WERI-Rb-1 (cell line): ENCODE results near the gene MARK4.

ENCODE experiments used
- DNase-seq: peaks from one replicate; pipeline ENCODE4 v3.0.0-alpha.2; 2020
- H3K27ac ChIP-seq: fragments of 250-450 bp; sonication (Bioruptor Pico); 2 replicates; pipeline ENCODE4 v1.5.1; 2020; ENCODE audit warnings: mild to moderate bottlenecking, moderate library complexity
- H3K27me3 ChIP-seq: fragments of 250-450 bp; sonication (Bioruptor Pico); 2 replicates; pipeline ENCODE4 v1.5.1; 2021; ENCODE audit warnings: mild to moderate bottlenecking, low read depth, moderate library complexity; ENCODE audit not compliant: insufficient read depth, severe bottlenecking
- H3K36me3 ChIP-seq: fragments of 250-450 bp; sonication (Bioruptor Pico); 2 replicates; pipeline ENCODE4 v1.5.1; 2020; ENCODE audit warnings: mild to moderate bottlenecking, moderate library complexity
- H3K4me3 ChIP-seq: 2 replicates; pipeline ENCODE4 v1.5.1; 2011; ENCODE audit warnings: low read depth, mild to moderate bottlenecking, control low read depth, low read length
- H3K9me3 ChIP-seq: fragments of 250-450 bp; sonication (Bioruptor Pico); 2 replicates; pipeline ENCODE4 v1.5.1; 2021; ENCODE audit warnings: mild to moderate bottlenecking, moderate library complexity; ENCODE audit not compliant: severe bottlenecking
- TF ChIP-seq, protein P1 (sequence below): IDR thresholded peaks from 2 replicates; pipeline ENCODE4 v1.5.1; 2011; ENCODE audit warnings: low read depth, mild to moderate bottlenecking, control low read depth, inconsistent platforms, low read length

The MARK4 gene

DNA sequence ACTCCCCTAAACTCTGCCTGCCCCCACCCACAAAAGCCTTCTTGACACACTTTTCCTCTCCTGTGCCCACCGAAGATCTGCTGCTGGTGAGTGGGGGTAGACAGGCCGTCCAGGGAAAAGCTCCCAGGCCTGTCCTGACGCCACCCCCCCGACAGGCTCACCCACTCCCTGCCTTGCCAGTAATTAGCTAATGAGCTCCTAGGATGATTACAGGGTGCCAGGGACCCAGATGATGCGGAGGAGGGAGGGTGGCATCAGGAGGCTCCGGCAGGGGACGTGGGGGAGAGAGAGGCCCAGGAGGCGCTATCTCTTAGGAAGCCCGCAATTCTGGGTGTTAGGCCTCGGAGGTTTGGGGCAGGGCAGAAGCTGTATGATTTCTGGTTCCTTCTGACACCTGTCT lies 27.0 kb downstream of the MARK4 start:
- Histone ChIP-seq H3K27ac (no peak overlapping the region), H3K9me3 (no peaks in the 10 kb centered on the region), H3K4me3 (no peak overlapping the region), H3K36me3 (peaks cover 43% of the 10 kb centered on the region), H3K27me3 (no peaks in the 10 kb centered on the region)
- DNase-seq, result no peak
- TF ChIP-seq, protein P1, sequence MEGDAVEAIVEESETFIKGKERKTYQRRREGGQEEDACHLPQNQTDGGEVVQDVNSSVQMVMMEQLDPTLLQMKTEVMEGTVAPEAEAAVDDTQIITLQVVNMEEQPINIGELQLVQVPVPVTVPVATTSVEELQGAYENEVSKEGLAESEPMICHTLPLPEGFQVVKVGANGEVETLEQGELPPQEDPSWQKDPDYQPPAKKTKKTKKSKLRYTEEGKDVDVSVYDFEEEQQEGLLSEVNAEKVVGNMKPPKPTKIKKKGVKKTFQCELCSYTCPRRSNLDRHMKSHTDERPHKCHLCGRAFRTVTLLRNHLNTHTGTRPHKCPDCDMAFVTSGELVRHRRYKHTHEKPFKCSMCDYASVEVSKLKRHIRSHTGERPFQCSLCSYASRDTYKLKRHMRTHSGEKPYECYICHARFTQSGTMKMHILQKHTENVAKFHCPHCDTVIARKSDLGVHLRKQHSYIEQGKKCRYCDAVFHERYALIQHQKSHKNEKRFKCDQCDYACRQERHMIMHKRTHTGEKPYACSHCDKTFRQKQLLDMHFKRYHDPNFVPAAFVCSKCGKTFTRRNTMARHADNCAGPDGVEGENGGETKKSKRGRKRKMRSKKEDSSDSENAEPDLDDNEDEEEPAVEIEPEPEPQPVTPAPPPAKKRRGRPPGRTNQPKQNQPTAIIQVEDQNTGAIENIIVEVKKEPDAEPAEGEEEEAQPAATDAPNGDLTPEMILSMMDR, result no peak

DNA sequence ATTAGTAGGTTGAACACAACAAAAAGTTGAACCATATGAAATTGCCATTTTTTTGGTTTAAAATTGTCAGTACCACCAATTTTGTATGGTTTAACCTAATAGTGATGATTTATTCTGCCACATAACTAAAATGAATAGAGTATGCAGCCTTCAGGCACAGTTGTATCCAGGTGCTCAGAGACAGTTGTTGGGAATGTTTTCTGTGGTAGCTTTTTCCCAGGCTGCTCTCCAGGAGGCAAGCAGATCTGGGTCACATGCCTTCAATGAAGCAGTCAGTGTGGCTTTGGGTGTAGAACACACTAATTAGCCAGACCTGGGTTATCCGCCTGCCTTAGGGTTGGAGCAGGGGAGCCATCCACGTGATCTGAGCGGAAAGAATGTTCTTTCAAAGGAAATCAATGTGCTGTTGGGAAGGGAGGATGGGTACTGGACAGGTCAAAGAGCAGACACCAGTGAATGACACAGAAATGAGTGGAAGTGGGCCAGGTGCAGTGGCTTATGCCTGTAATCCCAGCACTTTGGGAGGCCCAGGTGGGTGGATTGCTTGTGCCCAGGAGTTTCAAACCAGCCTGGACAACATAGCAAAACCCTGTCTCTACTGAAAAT lies 28.6 kb downstream of the MARK4 start:
- no peak overlapping the region for H3K4me3 ChIP-seq
- H3K36me3 ChIP-seq, result peaks cover 36% of the 10 kb centered on the region
- TF ChIP-seq, protein P1, result no peak

DNA sequence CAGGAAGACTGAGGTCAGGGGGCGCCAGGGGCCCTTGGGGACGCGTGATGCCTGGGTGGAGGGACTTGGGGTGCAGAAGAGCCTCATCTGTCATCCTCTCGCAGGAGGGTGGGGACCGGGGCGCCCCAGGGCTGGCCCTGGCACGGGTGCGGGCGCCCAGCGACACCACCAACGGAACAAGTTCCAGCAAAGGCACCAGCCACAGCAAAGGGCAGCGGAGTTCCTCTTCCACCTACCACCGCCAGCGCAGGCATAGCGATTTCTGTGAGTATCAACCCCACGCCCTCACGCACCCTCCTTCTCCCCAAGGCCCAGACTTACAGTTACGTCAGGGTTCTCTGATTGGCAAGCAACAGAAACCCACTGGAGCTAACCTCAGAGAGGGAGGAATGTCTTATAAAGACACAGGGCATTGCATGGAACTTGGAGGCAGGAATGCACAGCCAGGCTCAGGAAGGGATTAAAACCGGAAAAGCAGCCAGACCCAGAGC lies 29.4 kb downstream of the MARK4 start:
- Histone ChIP-seq H3K36me3 (peaks cover 35% of the 10 kb centered on the region), H3K4me3 (no peak overlapping the region), H3K27me3 (no peaks in the 10 kb centered on the region), H3K27ac (no peak overlapping the region), H3K9me3 (no peaks in the 10 kb centered on the region)
- DNase-seq, result no peak
- TF ChIP-seq, protein P1, result no peak

More for the DNA sequence above, 28.6 kb downstream of the MARK4 start:
- H3K27me3 ChIP-seq, result no peaks in the 10 kb centered on the region
- H3K27ac ChIP-seq, result no peak overlapping the region
- no peak for DNase-seq
- no peaks in the 10 kb centered on the region for H3K9me3 ChIP-seq

DNA sequence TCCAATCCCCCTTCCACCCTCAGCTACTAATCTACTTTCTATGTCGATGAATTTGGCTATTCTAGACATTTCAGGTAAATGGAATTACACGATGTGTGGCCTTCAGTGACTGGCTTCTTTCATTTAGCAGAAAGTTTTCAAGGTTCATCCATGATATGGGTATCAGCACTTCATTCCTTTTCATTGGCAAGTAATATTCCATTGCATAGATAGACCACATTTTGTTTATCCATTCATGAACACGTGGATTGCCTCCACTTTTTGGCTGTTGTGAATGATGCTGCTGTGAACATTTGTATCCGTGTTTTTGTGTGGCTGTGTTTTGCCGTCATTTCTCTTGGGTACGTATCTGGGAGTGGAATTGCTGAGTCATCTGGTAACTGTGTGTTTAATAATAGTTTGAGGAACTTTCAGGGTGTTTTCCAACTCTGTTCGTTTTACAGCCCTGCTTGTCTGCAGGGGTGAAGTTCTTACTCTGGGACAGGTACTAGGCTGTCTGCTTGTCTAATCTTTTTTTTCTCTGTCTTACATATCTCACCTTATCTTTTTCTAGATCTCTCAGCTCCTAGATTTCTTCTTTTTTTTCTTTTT lies 32.5 kb downstream of the MARK4 start:
- Histone ChIP-seq H3K36me3 (peaks cover 20% of the 10 kb centered on the region), H3K27ac (no peak overlapping the region), H3K4me3 (no peak overlapping the region), H3K9me3 (no peaks in the 10 kb centered on the region), H3K27me3 (no peaks in the 10 kb centered on the region)
- TF ChIP-seq, protein P1, result no peak
- DNase-seq, result no peak

DNA sequence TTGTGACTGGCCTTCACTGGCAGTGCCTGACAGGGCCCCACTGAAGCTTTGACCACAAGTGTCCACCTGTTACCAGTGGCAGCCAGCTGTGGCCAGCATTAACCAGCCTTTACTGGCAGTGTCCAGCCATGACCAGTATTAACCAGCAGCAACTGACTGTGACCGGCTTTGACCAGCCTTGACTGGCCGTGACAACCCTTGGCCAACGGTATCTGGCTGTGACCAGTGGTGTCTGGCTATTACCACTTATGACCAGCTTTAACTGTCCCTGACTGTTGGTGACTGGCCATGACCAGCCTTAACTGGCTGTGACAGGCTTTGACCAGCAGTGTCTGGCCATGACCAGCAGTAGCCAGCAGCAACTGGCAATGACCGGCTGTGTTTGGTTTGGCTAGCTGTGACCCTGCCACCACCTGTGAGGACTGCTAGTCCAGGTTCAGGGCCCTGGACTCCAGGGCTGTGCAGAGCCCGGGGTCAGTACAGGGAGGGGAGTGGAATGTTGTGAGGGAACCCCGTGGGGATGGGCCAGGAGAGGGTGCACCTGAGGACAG lies 39.4 kb downstream of the MARK4 start:
- H3K9me3 ChIP-seq, result peaks cover 6% of the 10 kb centered on the region
- TF ChIP-seq, protein P1, result no peak
- no peaks in the 10 kb centered on the region for H3K27me3 ChIP-seq
- DNase-seq, result no peak
- H3K27ac ChIP-seq, result no peak overlapping the region
- peaks cover 10% of the 10 kb centered on the region for H3K36me3 ChIP-seq
- H3K4me3 ChIP-seq, result no peak overlapping the region
